Stimulated activated CD8-positive, alpha-beta memory T cell treated with anti-CD3 and anti-CD28 coated beads, Interleukin-4, amount 100 ng/mL, for 24 hours (primary cell): ENCODE data around the gene JAKMIP1.

Experiments
- DNase-seq: peaks from one replicate; pipeline ENCODE4 v3.0.0-alpha.2; 2020; ENCODE audit warnings: low read depth

The JAKMIP1 gene

GRCh38 chr4:6042293-6043063 is 157.9 kb downstream of the JAKMIP1 start:
- DNase-seq = no peak

GRCh38 chr4:6041800-6042199 is 158.5 kb downstream of the JAKMIP1 start:
- DNase-seq = no peak

GRCh38 chr4:6038711-6039110 is 161.6 kb downstream of the JAKMIP1 start:
- DNase-seq = no peak

GRCh38 chr4:6035786-6036185 is 164.6 kb downstream of the JAKMIP1 start:
- DNase-seq = no peak

GRCh38 chr4:6033381-6033780 is 167.0 kb downstream of the JAKMIP1 start:
- no peak for DNase-seq

- no peak for DNase-seq
Measured at GRCh38 chr4:6032249-6033244, 167.8 kb downstream of the JAKMIP1 start.

- no peak for DNase-seq
Measured at GRCh38 chr4:6031846-6032245, 168.5 kb downstream of the JAKMIP1 start.

- no peak for DNase-seq
Measured at GRCh38 chr4:6030679-6031078, 169.7 kb downstream of the JAKMIP1 start.

GRCh38 chr4:6029254-6029653 is 171.1 kb downstream of the JAKMIP1 start:
- DNase-seq = no peak

GRCh38 chr4:6028168-6028567 is 172.2 kb downstream of the JAKMIP1 start:
- DNase-seq = no peak

GRCh38 chr4:6027392-6027791 is 173.0 kb downstream of the JAKMIP1 start:
- DNase-seq = no peak

- no peak for DNase-seq
Measured at GRCh38 chr4:6024313-6024960, 175.9 kb downstream of the JAKMIP1 start.

- DNase-seq = no peak
Measured at GRCh38 chr4:6023731-6024130, 176.6 kb downstream of the JAKMIP1 start.

- no peak for DNase-seq
Measured at GRCh38 chr4:6022607-6023288, 177.6 kb downstream of the JAKMIP1 start.

GRCh38 chr4:6021831-6022606 is 178.3 kb downstream of the JAKMIP1 start:
- no peak for DNase-seq

GRCh38 chr4:6020613-6021012 is 179.7 kb downstream of the JAKMIP1 start:
- DNase-seq = no peak

- no peak for DNase-seq
Measured at GRCh38 chr4:6019316-6020263, 180.8 kb downstream of the JAKMIP1 start.

- DNase-seq = no peak
Measured at GRCh38 chr4:6018331-6018730, 182.0 kb downstream of the JAKMIP1 start, which contains the start of gene C4orf50. TSS of gene C4orf50 (minus strand) at chr4:6018431.

GRCh38 chr4:6017800-6018199 is 182.5 kb downstream of the JAKMIP1 start:
- DNase-seq = no peak

GRCh38 chr4:6017030-6017429 is 183.3 kb downstream of the JAKMIP1 start:
- no peak for DNase-seq
